ENCODE results near the gene AAK1. TPM values are rescaled to one million over a fixed set of nuclear protein-coding genes. Genes with fewer than 3 reads are reported as not detected.

Gene AAK1
- 10 to 100 TPM; 20.7 to 35.7 (median 22.9) TPM for total RNA-seq
- 10 to 100 TPM in 2 of 3 donors, 1 to 10 TPM in 1; 5.4 to 19.5 (median 11.3) TPM for polyA plus RNA-seq

- H3K4me1 ChIP-seq = peaks cover 0 to 49% (median 40%) of the 10 kb centered on the region in 4 donors
Observed at GRCh38 chr2:69643602-69644505, at the start of gene AAK1. Gene AAK1 (minus strand): TSS chr2:69643739. CDS start chr2:69643040, 699 bp downstream.

GRCh38 chr2:69692424-69692823, 48.9 kb upstream of the AAK1 start:
- DNase-seq = no peak
- TF ChIP-seq POLR2A (IDR thresholded peaks at IDR 0.05) (no peak), POLR2AphosphoS5 (IDR thresholded peaks at IDR 0.05) (no peak), CTCF (IDR thresholded peaks at IDR 0.05) (no peak), EP300 (IDR thresholded peaks at IDR 0.05) (no peak)
- Histone ChIP-seq H3K4me1 (peaks cover 0 to 13% (median 12%) of the 10 kb centered on the region in 4 donors), H3K9me3 (no peaks in the 10 kb centered on the region), H3K4me3 (no peak overlapping the region), H3K27ac (no peak overlapping the region), H3K27me3 (no peaks in the 10 kb centered on the region), H3K36me3 (no peaks in the 10 kb centered on the region)
- intact Hi-C loops (cut with DNase I) = no loop called here
- WGBS, 2 donors = 96% methylated on average over 2 of the region's 2 CpGs

More at GRCh38 chr2:69643602-69644505, at the start of gene AAK1:
- H3K27me3 ChIP-seq = no peaks in the 10 kb centered on the region
- H3K4me3 ChIP-seq = peak within 1 kb of the TSS; percentile 79 to 98 (median 84)
- peak; percentile 93 for DNase-seq
- intact Hi-C loops (cut with DNase I) = loop anchor here (2.0 to 10.0 kb wide), 5 partner anchors 82 to 1179 kb away; partner anchors contain the start of genes APLF, FBXO48, GFPT1 and GMCL1
- no peaks in the 10 kb centered on the region for H3K36me3 ChIP-seq
- no peaks in the 10 kb centered on the region for H3K9me3 ChIP-seq
- WGBS, 2 donors = 1% methylated on average over 81 of the region's 81 CpGs
- H3K27ac ChIP-seq = peak within 1 kb of the TSS; percentile 91 to 97 (median 92)
- TF ChIP-seq POLR2AphosphoS5 (IDR thresholded peaks at IDR 0.05) (peak; percentile 66 to 89 (median 80)), POLR2A (IDR thresholded peaks at IDR 0.05) (peak; percentile 31 to 44), EP300 (IDR thresholded peaks at IDR 0.05) (no peak), CTCF (IDR thresholded peaks at IDR 0.05) (no peak)

DNA sequence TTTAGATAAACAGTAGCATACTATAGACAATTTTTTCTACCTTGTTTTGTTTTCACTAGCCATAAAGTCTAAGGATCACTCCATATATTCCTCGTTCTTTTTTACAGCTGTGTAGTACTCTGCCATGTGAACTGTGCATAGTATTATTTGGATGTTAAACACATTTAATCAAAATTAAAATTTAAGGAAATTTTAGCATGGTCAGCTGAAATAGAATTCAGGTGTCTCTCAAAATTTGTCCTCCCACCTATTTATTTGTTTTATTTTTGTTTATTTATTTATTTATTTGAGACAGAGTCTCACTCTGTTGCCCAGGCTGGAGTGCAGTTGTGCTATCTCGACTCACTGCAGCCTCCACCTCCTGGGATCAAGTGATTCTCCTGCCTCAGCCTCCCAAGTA, 46.4 kb upstream of the AAK1 start:
- DNase-seq = no peak
- Histone ChIP-seq H3K27me3 (no peaks in the 10 kb centered on the region), H3K4me3 (no peak overlapping the region), H3K4me1 (peaks cover 0 to 4% (median 3%) of the 10 kb centered on the region in 4 donors), H3K27ac (no peak overlapping the region), H3K36me3 (no peaks in the 10 kb centered on the region), H3K9me3 (no peaks in the 10 kb centered on the region)
- intact Hi-C loops (cut with DNase I) = no loop called here
- TF ChIP-seq CTCF (IDR thresholded peaks at IDR 0.05) (no peak), POLR2AphosphoS5 (IDR thresholded peaks at IDR 0.05) (no peak), EP300 (IDR thresholded peaks at IDR 0.05) (no peak), POLR2A (IDR thresholded peaks at IDR 0.05) (no peak)
- WGBS, 2 donors = 83 to 91% methylated on average over 2 of the region's 2 CpGs

GRCh38 chr2:69689466-69689865, 45.9 kb upstream of the AAK1 start:
- H3K4me3 ChIP-seq = no peak overlapping the region
- no peaks in the 10 kb centered on the region for H3K9me3 ChIP-seq
- TF ChIP-seq CTCF (IDR thresholded peaks at IDR 0.05) (no peak), POLR2AphosphoS5 (IDR thresholded peaks at IDR 0.05) (no peak), POLR2A (IDR thresholded peaks at IDR 0.05) (no peak), EP300 (IDR thresholded peaks at IDR 0.05) (no peak)
- no peak for DNase-seq
- WGBS, 2 donors = 46 to 73% methylated on average over 3 of the region's 3 CpGs
- intact Hi-C loops (cut with DNase I) = no loop called here
- no peaks in the 10 kb centered on the region for H3K36me3 ChIP-seq
- H3K27me3 ChIP-seq = no peaks in the 10 kb centered on the region
- H3K27ac ChIP-seq = no peak overlapping the region
- no peaks in the 10 kb centered on the region for H3K4me1 ChIP-seq
